GM12874 (cell line): ENCODE data around the gene SLC17A9.

Experiments
- CTCF ChIP-seq: IDR thresholded peaks from 2 replicates; pipeline ENCODE4 v1.5.1; 2011; ENCODE audit warnings: low read depth, mild to moderate bottlenecking, control low read depth, low read length, moderate library complexity; ENCODE audit not compliant: insufficient read depth

Gene SLC17A9

GRCh38 chr20:62997417-62998035 lies 45.0 kb downstream of the SLC17A9 start:
- TF ChIP-seq CTCF = no peak

GRCh38 chr20:62998449-62998848 lies 45.9 kb downstream of the SLC17A9 start:
- no peak for TF ChIP-seq CTCF

- TF ChIP-seq CTCF = no peak
Measured at GRCh38 chr20:62999580-62999979, 47.1 kb downstream of the SLC17A9 start.

GRCh38 chr20:63000036-63000435 lies 47.5 kb downstream of the SLC17A9 start:
- no peak for TF ChIP-seq CTCF

GRCh38 chr20:63000958-63001357 lies 48.4 kb downstream of the SLC17A9 start:
- TF ChIP-seq CTCF = no peak

GRCh38 chr20:63002511-63002910 lies 50.0 kb downstream of the SLC17A9 start:
- no peak for TF ChIP-seq CTCF

- TF ChIP-seq CTCF = no peak
Measured at GRCh38 chr20:63003546-63003945, 51.0 kb downstream of the SLC17A9 start.
